Endodermal cell (in vitro differentiated cells): ENCODE measurements around the gene HMX1. TPM values are rescaled to one million over a fixed set of nuclear protein-coding genes. Genes with fewer than 3 reads are reported as not detected.

ENCODE experiments used
- DNase-seq: peaks from one replicate; pipeline ENCODE4 v3.0.0-alpha.2; 2017
- H3K27ac ChIP-seq: 2 replicates; pipeline ENCODE4 v1.5.1; 2013; ENCODE audit warnings: mild to moderate bottlenecking, low read depth, low read length, moderate library complexity
- H3K27me3 ChIP-seq: 2 replicates; pipeline ENCODE4 v1.6.1; 2013; ENCODE audit warnings: mild to moderate bottlenecking, low read length, moderate library complexity; ENCODE audit not compliant: insufficient read depth, control insufficient read depth, poor library complexity, severe bottlenecking
- H3K36me3 ChIP-seq: 2 replicates; pipeline ENCODE4 v1.7.0; 2013; ENCODE audit warnings: mild to moderate bottlenecking, low read length, moderate library complexity; ENCODE audit not compliant: control insufficient read depth, insufficient read depth
- H3K4me1 ChIP-seq: one replicate; pipeline ENCODE4 v1.7.0; 2013; ENCODE audit warnings: low read length; ENCODE audit not compliant: control insufficient read depth, insufficient read depth
- H3K4me3 ChIP-seq: 2 replicates; pipeline ENCODE4 v1.5.1; 2013; ENCODE audit warnings: mild to moderate bottlenecking, low read length, moderate library complexity
- H3K9ac ChIP-seq: 2 replicates; pipeline ENCODE4 v1.6.1; 2013; ENCODE audit warnings: mild to moderate bottlenecking, low read length, moderate library complexity; ENCODE audit not compliant: poor library complexity, severe bottlenecking; ENCODE audit errors: extremely low read depth
- H3K9me3 ChIP-seq: 2 replicates; pipeline ENCODE4 v1.6.1; 2013; ENCODE audit warnings: mild to moderate bottlenecking, low read length, moderate library complexity; ENCODE audit not compliant: control insufficient read depth
- H3K27ac Mint-ChIP-seq: 2 replicates; pipeline ENCODE4 v1.8.0; 2020; ENCODE audit warnings: mixed read lengths
- H3K27me3 Mint-ChIP-seq: 2 replicates; pipeline ENCODE4 v1.8.0; 2021; ENCODE audit warnings: mild to moderate bottlenecking, mixed read lengths; ENCODE audit not compliant: insufficient read depth
- H3K36me3 Mint-ChIP-seq: 2 replicates; pipeline ENCODE4 v1.8.0; 2020; ENCODE audit warnings: low read depth, mixed read lengths
- H3K4me1 Mint-ChIP-seq: 2 replicates; pipeline ENCODE4 v1.8.0; 2020; ENCODE audit warnings: mixed read lengths
- H3K4me3 Mint-ChIP-seq: 2 replicates; pipeline ENCODE4 v1.8.0; 2020; ENCODE audit warnings: mild to moderate bottlenecking, moderate library complexity, mixed read lengths
- H3K9me3 Mint-ChIP-seq: 2 replicates; pipeline ENCODE4 v1.8.0; 2020; ENCODE audit warnings: mild to moderate bottlenecking, mixed read lengths
- CTCF ChIP-seq: fragments of 200-600 bp; sonication (generic); conservative IDR thresholded peaks from 2 replicates; pipeline ENCODE4 v1.5.0; 2021; ENCODE audit warnings: antibody characterized with exemption, mild to moderate bottlenecking
- WGBS, 2 experiments: methylation state at CpG; one replicate each; pipeline versions ENCODE4 v1.1.5 to v1.1.7; 2013; ENCODE audit warnings: missing lambda C conversion rate in 2 of 2, mixed read lengths in 1 of 2; ENCODE audit not compliant: insufficient coverage in 1 of 2, insufficient read length in 1 of 2; 5-methylcytosine and 5-hydroxymethylcytosine counted together
- total RNA-seq, 2 donors: library from RNA; stranded (reverse); fragmentation: NEBNext Ultra II Directional in 1 of 2; extraction: Animal tissue kit (Norgen Biotek cat#: 25700) in 1 of 2; gene quantifications; 2 replicates in 1 of 2; 3 replicates in 1 of 2; pipeline ENCODE4 v1.2.1, GENCODE V29; 2021

HMX1 gene
- total RNA-seq, 2 donors from 2014 or later, result 1.2 TPM; not detected in 1

GRCh38 chr4:8862800-8863685 lies 8.6 kb downstream of the HMX1 start:
- Mint-ChIP-seq H3K36me3 (no peaks in the 10 kb centered on the region), H3K9me3 (peaks cover 2% of the 10 kb centered on the region), H3K27ac (no peak overlapping the region), H3K4me1 (no peaks in the 10 kb centered on the region), H3K4me3 (no peak overlapping the region), H3K27me3 (peaks cover 95% of the 10 kb centered on the region)
- Histone ChIP-seq H3K9ac (no peak overlapping the region), H3K9me3 (no peaks in the 10 kb centered on the region), H3K27me3 (peaks cover 99% of the 10 kb centered on the region), H3K36me3 (no peaks in the 10 kb centered on the region), H3K4me3 (no peak overlapping the region), H3K27ac (no peak overlapping the region), H3K4me1 (no peaks in the 10 kb centered on the region)
- DNase-seq, result peak; percentile 49
- no peak for TF ChIP-seq CTCF
- 16 to 18% methylated on average over 27 to 41 of the region's 41 CpGs for WGBS, 2 experiments

GRCh38 chr4:8862334-8862733 lies 9.3 kb downstream of the HMX1 start:
- H3K36me3 Mint-ChIP-seq, result no peaks in the 10 kb centered on the region
- Histone ChIP-seq H3K4me1 (no peaks in the 10 kb centered on the region), H3K9me3 (no peaks in the 10 kb centered on the region), H3K27ac (no peak overlapping the region), H3K36me3 (no peaks in the 10 kb centered on the region), H3K27me3 (peaks cover 99% of the 10 kb centered on the region), H3K4me3 (no peak overlapping the region), H3K9ac (no peak overlapping the region)
- H3K27me3 Mint-ChIP-seq, result peaks cover 97% of the 10 kb centered on the region
- TF ChIP-seq CTCF, result no peak
- peaks cover 2% of the 10 kb centered on the region for H3K9me3 Mint-ChIP-seq
- 18 to 20% methylated on average over 4 to 5 of the region's 5 CpGs for WGBS, 2 experiments
- no peak for DNase-seq
- H3K27ac Mint-ChIP-seq, result no peak overlapping the region
- H3K4me1 Mint-ChIP-seq, result no peaks in the 10 kb centered on the region
- H3K4me3 Mint-ChIP-seq, result no peak overlapping the region

GRCh38 chr4:8861576-8862295 lies 9.9 kb downstream of the HMX1 start:
- Mint-ChIP-seq H3K9me3 (peaks cover 2% of the 10 kb centered on the region), H3K27me3 (peaks cover 97% of the 10 kb centered on the region), H3K27ac (no peak overlapping the region), H3K36me3 (no peaks in the 10 kb centered on the region), H3K4me3 (peak overlapping the region; percentile 60), H3K4me1 (no peaks in the 10 kb centered on the region)
- H3K27ac ChIP-seq, result no peak overlapping the region
- DNase-seq, result peak; percentile 82
- H3K9me3 ChIP-seq, result no peaks in the 10 kb centered on the region
- H3K27me3 ChIP-seq, result peaks cover 99% of the 10 kb centered on the region
- peak overlapping the region; percentile 56 for H3K4me3 ChIP-seq
- no peaks in the 10 kb centered on the region for H3K4me1 ChIP-seq
- peak; percentile 57 for TF ChIP-seq CTCF
- H3K36me3 ChIP-seq, result no peaks in the 10 kb centered on the region
- no peak overlapping the region for H3K9ac ChIP-seq
- WGBS, 2 experiments, result 3 to 4% methylated on average over 46 to 64 of the region's 64 CpGs
